ENCODE measurements around the gene SERAC1. TPM values are rescaled to one million over a fixed set of nuclear protein-coding genes. Genes with fewer than 3 reads are reported as not detected.

Gene SERAC1
- total and polyA plus RNA-seq, 10 of the 15 experiments (the other 5 are each of a cell fraction or from before 2014, with no cell fraction given), result 0.76 to 2.9 (median 2.2) TPM

GRCh38 chr6:158122048-158122447 lies 46.0 kb downstream of the SERAC1 start (continued):
- no peak for TF ChIP-seq ATF2 (IDR thresholded peaks at IDR 0.05; ENCODE audit: low read length)
- TF ChIP-seq CHD1 (IDR thresholded peaks at IDR 0.05; ENCODE audit: low read depth, low read length), result no peak
- TF ChIP-seq KLF5 (IDR thresholded peaks at IDR 0.05; ENCODE audit: partially characterized antibody), result no peak
- TF ChIP-seq CREM (IDR thresholded peaks at IDR 0.05; ENCODE audit: low read depth), result no peak
- no peak for TF ChIP-seq EED (IDR thresholded peaks at IDR 0.05; ENCODE audit: low read depth)
- TF ChIP-seq ATF3 (IDR thresholded peaks at IDR 0.05; ENCODE audit: borderline replicate concordance, extremely low read depth, low read depth, low read length), result no peak
- TF ChIP-seq CBX5 (IDR thresholded peaks at IDR 0.05; ENCODE audit: low read depth), result no peak
- TF ChIP-seq IRF3 (IDR thresholded peaks at IDR 0.05), result no peak
- TF ChIP-seq ZBTB40 (IDR thresholded peaks at IDR 0.05; ENCODE audit: borderline replicate concordance), result no peak

Data from GM12878 (cell line).